Body of pancreas (tissue), 4 donors: ENCODE measurements around the gene MYO1E.

Source experiments
- POLR2A ChIP-seq, 3 donors: fragments of 450-650 bp; IDR thresholded peaks; one replicate each; pipeline ENCODE4 v1.6.1; 2016; ENCODE audit warnings: antibody characterized with exemption in 3 of 3, mild to moderate bottlenecking in 2 of 3
- TF ChIP-seq, protein P1 (sequence below), 7 experiments: fragments of 450-650 bp in 4 of 7; fragments of 200-600 bp in 3 of 7; sonication (generic) in 3 of 7; IDR thresholded peaks; one replicate each; pipeline ENCODE4 v1.5.1; 2016 to 2019; ENCODE audit warnings: antibody characterized with exemption in 7 of 7

DNA sequence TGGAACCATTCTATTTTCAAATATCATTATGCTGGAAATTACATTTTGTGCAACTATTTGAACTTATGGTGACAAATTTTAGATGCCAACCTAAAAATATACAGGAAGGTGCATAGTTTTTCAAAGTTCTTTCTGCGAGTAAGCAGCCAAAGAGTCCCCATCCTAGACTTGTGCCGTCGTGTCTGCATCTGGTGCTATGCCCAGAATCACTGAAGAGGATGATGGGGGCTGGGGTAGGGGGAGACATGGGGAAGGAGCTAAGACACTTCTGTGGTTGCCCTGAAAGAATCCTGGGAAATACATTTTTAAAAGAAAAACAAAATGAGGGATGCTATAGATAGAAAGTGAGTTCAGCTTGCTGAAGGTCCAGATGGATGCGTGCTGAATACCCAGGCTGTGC, 44.1 kb upstream of the MYO1E start:
- TF ChIP-seq POLR2A (IDR thresholded peaks at IDR 0.05) = no peak
- TF ChIP-seq, protein P1, sequence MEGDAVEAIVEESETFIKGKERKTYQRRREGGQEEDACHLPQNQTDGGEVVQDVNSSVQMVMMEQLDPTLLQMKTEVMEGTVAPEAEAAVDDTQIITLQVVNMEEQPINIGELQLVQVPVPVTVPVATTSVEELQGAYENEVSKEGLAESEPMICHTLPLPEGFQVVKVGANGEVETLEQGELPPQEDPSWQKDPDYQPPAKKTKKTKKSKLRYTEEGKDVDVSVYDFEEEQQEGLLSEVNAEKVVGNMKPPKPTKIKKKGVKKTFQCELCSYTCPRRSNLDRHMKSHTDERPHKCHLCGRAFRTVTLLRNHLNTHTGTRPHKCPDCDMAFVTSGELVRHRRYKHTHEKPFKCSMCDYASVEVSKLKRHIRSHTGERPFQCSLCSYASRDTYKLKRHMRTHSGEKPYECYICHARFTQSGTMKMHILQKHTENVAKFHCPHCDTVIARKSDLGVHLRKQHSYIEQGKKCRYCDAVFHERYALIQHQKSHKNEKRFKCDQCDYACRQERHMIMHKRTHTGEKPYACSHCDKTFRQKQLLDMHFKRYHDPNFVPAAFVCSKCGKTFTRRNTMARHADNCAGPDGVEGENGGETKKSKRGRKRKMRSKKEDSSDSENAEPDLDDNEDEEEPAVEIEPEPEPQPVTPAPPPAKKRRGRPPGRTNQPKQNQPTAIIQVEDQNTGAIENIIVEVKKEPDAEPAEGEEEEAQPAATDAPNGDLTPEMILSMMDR (IDR thresholded peaks at IDR 0.05) = no peak
